GM21576 (cell line): ENCODE results near the gene ZPBP.

Experiments
- ATAC-seq: cut with Tn5 transposase; IDR thresholded peaks from one replicate; pipeline ENCODE4 v1.9.1; 2021; ENCODE audit warnings: mild to moderate bottlenecking, moderate library complexity; ENCODE audit not compliant: unreplicated experiment

ZPBP gene, protein sequence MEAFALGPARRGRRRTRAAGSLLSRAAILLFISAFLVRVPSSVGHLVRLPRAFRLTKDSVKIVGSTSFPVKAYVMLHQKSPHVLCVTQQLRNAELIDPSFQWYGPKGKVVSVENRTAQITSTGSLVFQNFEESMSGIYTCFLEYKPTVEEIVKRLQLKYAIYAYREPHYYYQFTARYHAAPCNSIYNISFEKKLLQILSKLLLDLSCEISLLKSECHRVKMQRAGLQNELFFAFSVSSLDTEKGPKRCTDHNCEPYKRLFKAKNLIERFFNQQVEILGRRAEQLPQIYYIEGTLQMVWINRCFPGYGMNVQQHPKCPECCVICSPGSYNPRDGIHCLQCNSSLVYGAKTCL

DNA sequence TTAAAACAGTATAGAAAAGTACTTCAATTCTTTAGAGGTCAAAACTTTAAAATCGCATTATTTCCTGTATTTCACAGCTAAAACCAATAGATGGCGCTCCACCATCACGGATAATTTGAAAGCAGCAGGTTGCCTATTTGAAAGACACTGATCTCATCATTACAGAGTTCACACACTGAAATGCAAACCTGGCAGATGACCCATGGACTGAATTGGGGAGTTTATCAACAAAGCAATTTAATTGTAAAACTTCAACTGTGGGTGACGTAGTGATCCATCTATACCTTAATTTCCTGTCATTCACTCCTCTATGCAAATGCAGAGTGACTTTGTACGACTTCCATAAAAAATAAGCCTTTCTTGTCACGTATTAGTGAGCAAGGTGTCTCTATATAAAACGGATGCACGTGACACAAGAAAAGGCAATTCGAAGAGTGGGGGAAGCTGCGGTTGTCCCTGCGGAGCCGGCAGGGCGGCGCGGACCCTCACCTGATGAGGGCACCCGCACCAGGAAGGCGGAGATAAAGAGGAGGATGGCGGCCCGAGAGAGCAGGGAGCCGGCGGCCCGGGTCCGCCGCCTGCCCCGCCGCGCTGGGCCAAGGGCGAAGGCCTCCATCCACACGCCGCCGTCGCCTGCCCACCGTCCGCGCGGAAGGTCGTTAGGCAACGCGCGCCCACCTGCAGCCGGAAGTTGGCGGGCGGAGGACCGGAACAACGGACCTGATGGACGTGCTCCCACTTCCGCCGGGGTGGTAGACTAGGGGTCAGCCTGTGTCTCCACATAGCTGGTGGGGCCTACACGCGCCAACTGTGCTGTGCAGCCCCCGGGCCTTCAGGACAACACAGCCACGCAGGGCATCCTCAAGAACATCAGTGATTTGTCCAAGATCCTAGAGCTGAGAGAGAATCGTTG is at the start of gene ZPBP:
Gene ZPBP, minus strand, starts transcription at position 668 of the 913 bp plus-strand sequence. Its CDS starts 52 bp downstream, at position 616.
- ATAC-seq: peak; percentile 86

DNA sequence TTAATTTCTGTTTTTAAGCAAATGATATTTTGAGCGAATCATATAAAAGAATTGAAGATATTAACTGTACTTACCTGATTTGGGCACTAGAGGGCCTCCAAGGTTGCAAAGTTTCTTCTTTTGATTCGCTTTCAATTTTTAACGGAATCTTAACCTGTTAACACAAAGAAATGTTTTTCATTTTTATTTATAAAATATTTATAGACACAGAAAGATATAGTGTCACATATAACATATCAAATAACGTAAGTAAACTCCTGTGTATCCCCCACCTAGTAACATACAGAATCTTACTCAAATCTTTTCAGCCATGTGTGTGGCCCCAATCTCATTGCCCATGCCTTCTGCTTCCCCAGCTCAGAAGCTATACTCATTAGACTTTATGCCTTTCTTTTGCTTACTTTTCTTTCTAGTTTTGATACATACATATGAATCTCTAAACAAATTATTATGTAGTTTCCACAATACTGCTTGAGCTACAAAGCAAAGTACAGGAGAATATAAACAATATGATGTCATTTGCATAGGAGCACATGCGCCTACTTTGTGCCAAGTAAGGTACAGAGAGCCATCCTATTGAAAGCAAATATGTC is 49.5 kb upstream of the ZPBP start:
- ATAC-seq: peak; percentile 46

DNA sequence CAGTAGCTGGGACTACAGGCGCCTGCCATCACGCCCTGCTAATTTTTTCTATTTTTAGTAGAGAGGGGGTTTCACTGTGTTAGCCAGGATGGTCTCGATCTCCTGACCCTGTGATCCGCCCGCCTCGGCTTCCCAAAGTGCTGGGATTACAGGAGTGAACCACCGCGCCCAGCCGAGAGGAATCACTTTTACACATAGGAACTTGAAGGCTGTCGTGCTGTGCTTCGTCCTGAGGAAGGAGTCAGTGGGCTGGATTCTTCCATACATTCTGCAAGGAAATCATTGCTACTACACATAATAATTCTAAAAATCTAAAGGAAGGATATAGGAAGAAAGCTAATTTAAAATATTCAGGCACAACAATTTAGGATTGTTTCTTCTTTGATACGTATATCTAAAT is 48.8 kb upstream of the ZPBP start:
- ATAC-seq: no peak

DNA sequence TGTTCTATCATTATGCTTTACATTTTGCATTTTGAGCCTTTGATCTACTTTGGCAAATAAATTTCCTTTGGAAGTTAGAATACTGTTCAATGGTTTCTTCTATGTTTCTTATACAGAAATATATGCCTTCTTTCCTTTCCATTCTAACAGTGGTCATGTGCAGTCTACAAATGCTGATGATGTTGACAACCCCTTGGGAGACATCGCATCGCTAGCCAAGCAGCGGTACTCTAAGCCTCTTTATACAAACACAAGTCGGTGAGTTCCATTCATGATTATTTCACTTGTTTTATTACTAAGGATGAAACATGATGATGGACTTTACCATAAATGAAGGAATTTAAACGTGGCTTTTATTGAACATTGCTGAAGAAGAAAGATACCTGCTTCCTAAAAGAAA is 48.1 kb upstream of the ZPBP start:
- ATAC-seq: no peak

DNA sequence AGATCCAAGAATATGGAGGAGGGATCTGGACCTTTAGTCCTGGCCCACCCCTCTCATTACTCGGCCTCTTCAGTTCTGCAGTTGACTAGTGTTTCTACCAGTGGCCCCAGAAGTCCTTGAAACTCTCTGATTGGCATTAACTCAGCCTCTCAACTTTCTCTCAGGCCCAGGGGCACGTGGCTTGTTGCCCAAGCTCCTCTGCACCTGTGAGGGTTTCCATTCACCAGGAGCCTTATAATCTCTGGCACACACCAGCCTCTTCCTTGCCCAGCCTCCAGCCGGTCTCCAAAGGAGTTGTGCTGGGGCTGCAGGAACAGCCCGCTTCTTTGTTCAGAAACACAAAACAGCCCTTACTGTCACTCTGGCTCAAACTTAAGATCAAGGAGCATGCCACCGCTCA is 47.6 kb upstream of the ZPBP start:
- ATAC-seq: no peak

DNA sequence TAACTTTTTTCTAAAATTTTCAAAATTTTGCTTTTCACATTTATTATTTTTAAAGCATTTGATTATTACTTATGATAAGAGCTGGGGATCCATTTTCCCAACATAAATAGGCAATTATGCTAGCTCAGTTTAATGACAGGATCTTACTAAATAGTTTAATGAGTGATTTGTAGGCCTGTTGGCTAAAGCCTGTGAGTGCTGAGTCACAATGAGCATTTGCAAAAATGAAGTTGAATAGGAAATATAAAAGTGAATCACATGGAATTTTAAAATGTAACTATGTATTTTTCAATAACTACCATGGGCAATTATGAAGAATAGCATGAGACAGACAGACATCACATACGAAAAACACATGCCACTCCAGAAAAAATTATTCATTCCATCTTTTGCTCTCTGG is 45.1 kb upstream of the ZPBP start:
- no peak for ATAC-seq

DNA sequence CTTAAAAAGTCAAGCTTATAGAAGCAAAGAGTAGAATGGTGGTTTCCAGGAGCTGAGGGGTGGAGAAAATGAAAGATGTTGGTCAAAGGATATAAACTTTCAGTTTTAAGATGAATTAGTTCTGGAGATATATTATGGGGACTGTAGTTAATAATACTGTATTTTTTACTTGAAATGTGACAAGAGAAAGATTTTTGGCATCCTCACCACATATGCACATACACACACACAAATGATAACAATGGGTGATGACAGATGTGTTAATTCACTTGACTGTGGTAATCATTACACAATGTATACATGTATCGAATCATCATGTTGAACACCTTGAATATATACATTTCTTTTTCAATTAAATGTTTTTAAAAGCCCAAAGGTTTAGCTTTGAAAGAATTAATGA is 32.7 kb upstream of the ZPBP start:
- no peak for ATAC-seq

DNA sequence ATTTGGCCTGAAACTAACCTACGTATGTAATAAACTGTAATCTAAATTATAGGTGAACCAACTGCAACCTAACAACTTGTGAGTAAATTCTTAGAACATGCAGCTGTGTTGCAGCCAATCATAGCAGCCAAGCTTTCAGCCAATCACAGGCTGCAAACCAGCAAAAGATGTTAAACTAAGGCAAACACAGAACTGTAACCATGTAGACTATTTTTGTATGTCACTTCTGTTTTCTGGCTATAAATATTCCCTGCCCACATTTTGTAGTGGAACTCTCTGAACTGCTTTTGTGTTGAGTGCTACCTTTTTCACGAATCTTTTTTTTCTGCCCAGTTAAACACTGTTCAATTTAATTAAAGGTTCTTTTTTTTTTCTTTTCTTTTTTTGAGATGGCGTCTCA is 28.2 kb upstream of the ZPBP start:
- peak; percentile 87 for ATAC-seq

DNA sequence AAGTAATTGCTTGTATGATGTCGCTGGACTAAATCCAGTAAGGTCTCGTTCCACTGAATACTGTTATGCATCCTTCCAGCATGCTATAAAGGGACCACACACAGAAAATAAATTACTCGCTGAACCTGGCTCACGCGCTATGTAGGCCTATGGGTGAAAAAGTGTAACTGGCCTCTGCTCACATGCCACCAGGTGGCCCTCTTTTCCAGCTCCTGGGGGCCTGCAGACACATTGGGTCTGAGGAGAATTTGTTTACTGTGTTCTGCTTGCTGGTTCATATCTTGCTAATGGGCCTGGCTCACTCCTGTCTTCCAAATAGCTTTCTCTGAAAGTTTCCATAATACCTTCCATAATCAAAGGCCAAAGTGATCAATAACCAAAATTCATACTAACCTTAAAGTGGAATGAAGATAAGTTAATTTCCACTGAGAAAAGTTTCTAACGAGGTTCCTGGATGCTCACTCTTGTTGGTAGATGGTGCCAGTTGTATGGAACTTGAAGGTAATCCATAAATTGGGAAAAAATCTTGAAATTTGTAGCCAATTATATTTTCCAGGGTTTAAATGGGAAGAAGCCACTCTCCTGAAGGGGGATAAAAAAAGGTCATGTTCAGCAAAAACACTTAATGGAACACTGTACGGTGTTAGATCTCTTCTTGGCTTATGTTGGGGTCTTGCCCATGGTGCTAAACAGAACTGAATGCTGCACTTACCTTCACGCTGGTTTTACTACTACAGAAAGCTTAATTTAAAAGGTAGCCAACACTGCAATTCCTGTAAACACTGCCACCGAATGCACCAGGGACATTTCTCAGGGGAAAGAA is 27.0 kb upstream of the ZPBP start:
- ATAC-seq: peak; percentile 77

DNA sequence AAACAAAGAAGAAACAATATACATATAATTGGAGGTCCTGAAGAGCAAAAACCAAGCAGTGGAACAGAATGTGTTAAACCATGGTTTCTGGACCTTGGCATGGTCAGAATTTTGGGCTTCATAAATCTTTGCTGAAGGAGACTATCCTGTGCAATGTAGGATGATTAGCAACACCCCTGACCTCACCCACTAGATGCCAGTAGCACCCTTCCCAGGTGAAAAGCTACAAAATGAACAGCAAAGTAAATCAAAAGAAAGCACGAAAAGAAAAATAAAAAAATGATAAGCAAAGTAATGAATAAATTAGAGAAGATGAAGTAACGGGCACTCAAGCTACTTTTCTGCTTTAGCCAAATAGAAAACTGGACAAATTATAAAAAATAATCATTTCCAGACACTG is 19.2 kb upstream of the ZPBP start:
- ATAC-seq: no peak

DNA sequence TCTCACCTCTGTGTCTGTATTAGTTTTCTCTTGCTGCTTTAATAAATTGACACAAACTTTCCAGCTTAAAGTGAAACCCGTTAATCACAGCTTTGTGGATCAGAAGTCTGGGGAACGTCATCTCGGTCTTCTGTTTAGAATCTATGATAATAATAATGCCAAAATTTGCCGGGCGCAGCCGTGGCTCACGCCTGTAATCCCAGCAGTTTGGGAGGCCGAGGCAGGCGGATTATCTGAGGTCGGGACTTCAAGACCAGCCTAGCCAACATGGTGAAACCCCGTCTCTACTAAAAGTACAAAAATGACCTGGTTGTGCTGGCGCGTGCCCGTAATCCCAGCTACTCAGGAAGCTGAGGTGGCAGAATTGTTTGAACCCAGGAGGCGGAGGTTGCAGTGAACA is 8.8 kb upstream of the ZPBP start:
- no peak for ATAC-seq

DNA sequence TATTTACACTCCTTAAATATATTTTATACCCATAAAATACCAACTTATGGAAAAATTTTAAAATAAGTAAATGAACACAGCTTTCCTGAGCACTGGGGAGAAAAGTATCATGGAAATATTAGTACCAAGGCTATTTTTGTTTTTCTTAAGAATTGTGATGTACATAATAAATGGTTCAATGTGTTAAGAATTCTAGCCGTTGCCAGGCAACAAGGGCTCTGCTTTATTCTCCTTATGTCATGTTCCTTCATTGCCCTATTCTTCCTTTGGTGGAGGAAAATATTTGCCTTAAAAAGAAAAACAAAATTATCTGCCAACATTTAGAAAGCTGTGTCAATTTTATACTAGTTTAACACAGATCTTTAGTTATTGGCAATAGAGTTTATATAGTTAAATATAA is 2.6 kb upstream of the ZPBP start:
- ATAC-seq: no peak

DNA sequence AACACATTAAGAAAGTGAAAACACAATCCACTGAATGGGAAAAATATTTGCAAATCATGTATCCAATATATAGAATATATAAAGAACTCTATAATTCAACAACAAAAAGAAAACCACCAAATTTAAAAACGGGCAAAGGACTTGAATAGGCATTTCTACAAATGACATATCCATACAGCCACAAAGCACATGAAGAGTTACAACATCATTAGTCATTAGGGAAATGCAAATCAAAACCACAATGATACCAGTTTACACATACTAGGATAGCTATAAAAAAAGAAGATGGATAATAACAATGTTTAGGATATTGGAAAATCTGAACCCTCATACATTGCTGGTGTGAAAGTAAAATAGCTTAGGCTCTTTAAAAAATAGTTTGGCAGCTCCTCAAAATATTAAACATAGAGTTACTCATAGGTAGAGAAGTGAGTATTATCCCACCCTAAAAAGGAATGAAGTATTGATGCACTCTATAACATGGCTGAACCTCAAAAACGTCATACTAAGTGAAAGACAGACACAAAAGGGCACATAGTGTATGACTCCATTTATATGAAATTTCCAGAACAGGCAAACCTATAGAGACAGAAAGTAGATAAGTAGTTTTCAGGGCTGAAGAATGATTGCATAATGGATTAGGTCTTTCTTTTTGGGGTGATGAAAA is 4.5 kb downstream of the ZPBP start:
- ATAC-seq: no peak

DNA sequence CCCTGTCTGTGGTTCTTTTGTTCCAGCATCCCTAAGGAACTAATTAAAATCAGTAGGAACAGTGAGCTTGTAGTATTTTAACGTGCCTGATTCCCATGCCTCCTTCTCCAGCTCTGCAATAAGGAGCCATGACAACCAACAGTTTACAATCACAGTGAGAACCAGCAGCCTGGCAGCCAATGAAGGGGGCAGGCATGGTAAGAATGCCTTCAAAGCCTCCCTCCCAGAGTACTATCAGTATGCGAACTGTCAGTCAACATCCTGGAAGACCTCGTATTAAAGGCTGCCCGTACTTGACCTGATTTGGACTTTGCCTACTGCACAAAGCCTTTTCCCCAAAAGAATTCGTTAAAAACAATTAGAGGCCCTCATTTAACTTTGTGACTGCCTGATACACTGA is 7.7 kb downstream of the ZPBP start:
- no peak for ATAC-seq

DNA sequence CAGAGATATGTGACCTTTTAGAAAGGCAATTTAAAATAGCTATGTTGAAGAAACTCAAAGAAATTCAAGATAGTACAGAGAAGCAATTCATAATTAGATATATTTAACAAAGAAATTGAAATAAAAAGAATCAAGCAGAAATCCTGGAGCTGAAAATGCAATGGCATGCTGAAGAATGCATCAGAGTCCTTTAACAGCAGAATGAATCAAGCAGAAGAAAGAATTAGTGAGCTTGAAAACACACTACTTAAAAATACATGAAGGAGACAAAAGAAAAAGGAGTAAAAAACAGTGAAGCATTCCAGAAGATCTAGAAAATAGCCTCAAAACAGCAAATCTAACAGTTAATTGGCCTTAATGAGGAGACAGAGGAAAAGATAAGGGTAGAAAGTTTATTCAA is 20.0 kb downstream of the ZPBP start:
- no peak for ATAC-seq

DNA sequence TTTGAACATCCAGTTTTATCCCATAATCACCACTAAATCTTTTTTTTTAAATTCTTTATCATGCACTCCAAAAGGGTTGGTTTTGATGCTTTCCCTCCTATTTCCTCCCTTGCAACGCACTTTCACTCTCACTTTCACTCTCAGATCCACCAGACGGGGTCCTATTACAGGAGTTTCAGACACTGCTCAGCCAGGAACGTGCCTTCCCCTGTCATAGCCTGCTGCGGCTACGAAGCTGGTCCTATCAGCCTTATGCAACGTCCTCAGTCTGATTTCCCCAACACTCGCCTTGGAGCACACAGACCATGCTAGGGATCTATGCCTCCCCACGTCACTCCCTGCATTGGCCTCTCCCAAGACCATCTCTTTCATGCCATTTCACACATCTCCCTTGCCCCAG is 23.4 kb downstream of the ZPBP start:
- peak; percentile 76 for ATAC-seq

DNA sequence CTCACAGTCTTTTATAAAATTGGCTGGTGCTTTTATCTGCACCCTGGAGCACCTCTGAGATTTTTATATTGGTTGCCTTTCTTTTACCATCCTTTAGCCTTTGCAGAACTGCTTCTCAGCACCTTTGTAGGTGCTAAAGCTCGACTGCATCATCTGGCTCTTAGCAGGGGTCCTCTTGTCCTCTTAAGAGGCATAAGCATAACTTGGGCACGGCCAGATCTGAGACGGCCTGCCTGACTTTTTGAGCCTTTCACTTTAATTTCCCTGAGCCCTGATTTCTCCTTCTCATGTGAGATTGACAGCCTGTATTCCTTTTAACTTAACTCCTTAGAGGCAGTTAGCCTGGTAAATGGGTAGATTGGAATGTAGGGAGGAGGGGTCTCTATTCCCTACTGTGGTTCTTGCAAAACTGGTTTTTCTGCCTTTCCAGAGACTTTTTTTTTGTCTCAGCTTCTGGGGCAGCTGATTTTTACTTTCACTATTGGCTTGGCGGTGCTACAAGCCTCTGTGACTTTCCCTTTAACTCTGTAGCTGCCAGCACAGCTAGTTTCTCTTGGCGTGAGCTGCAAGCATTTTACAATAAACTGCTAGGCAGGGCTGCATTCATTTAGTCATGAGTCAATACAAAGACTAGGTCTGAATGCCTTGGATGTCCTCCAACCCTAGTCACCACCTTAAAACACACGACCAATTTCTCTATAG is 24.0 kb downstream of the ZPBP start:
- peak; percentile 57 for ATAC-seq

DNA sequence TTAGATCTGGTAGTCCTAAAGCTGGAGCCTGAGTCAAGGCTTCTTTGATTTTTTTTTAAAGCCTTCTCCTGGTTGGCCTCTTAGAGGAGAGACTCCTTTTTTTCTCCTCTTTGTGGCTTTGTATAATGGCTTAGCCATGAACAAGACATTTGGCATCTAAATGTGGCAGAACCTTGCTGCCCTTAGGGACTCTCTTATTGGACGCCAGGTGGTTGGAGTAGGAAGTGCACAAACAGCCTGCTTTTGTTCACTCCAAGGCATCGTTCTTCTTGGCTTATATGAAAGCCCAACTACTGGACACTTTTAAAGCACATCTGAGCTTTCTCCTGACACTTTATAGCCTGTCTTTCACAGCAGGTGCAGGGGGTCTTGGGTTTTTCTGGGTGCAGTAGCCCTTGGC is 25.0 kb downstream of the ZPBP start:
- no peak for ATAC-seq

DNA sequence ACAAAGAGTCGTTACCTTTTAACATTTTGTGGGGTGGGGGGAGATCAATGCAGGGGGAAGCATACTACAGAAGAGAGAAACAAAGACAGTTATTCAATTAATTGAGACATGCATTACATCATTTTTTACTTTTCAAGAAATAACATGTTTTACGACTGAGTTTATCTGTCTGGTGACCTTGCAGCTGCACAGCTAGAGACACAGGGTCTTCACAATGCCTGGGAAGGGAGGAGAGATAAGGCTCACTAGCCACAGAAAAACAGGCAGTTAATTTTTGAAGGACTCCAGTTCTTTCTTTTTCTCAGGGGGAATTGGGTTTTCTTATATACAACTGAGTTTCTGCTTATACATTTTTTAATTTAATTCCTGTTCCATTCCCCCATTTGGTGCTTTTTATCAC is 30.1 kb downstream of the ZPBP start:
- no peak for ATAC-seq

DNA sequence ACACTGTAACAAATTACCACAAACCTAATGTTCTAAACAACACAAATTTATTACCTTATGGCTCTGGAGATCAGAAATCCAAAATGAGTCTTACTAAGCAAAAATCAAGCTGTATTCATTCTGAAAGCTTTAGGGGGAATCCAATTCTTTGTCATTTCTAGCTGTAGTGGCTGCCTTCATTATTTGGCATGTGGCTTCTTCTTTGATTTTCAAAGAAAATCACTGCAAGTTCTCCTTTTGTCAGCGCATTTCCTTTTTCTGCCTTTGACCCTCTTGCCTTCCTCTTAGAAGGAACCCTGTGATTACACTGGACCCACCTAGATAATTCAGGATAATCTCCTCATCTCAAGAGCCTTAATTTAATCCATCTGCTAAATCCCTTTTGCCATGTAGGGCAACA is 36.9 kb downstream of the ZPBP start:
- no peak for ATAC-seq
